Thyroid gland (tissue), 4 donors: ENCODE results near the gene ATXN1.

Experiments used
- POLR2A ChIP-seq, 2 donors: fragments of 450-650 bp; IDR thresholded peaks; one replicate each; pipeline ENCODE4 v1.6.1; 2017; ENCODE audit warnings: antibody characterized with exemption in 2 of 2, mild to moderate bottlenecking in 2 of 2, moderate library complexity in 1 of 2
- TF ChIP-seq, protein P1 (sequence below), 6 experiments: fragments of 200-600 bp in 3 of 6; fragments of 450-650 bp in 3 of 6; sonication (generic) in 3 of 6; IDR thresholded peaks; one replicate each; pipeline ENCODE4 v1.5.1; 2016 to 2019; ENCODE audit warnings: antibody characterized with exemption in 6 of 6, mild to moderate bottlenecking in 2 of 6, inconsistent platforms in 1 of 6, moderate library complexity in 1 of 6

GRCh38 chr6:16582446-16583143, 178.7 kb downstream of the ATXN1 start:
- TF ChIP-seq, protein P1, sequence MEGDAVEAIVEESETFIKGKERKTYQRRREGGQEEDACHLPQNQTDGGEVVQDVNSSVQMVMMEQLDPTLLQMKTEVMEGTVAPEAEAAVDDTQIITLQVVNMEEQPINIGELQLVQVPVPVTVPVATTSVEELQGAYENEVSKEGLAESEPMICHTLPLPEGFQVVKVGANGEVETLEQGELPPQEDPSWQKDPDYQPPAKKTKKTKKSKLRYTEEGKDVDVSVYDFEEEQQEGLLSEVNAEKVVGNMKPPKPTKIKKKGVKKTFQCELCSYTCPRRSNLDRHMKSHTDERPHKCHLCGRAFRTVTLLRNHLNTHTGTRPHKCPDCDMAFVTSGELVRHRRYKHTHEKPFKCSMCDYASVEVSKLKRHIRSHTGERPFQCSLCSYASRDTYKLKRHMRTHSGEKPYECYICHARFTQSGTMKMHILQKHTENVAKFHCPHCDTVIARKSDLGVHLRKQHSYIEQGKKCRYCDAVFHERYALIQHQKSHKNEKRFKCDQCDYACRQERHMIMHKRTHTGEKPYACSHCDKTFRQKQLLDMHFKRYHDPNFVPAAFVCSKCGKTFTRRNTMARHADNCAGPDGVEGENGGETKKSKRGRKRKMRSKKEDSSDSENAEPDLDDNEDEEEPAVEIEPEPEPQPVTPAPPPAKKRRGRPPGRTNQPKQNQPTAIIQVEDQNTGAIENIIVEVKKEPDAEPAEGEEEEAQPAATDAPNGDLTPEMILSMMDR (IDR thresholded peaks at IDR 0.05) = no peak
- no peak for TF ChIP-seq POLR2A (IDR thresholded peaks at IDR 0.05)
